ENCODE data around the gene HPCA.
"Not testable (repeated sequence)": the region's sequence is repeated elsewhere in the genome, so short reads cannot be mapped to it uniquely, and the experiment has no call there.

The HPCA gene

GRCh38 chr1:32902535-32902920, 16.2 kb downstream of the HPCA start:
- DNase-seq (ENCODE audit: low read depth) = no peak

GRCh38 chr1:32903991-32904785, 17.9 kb downstream of the HPCA start:
- no peak for DNase-seq (ENCODE audit: low read depth)

- DNase-seq (ENCODE audit: low read depth) = no peak
Observed at GRCh38 chr1:32904797-32905196, 18.5 kb downstream of the HPCA start.

- not testable (repeated sequence) for DNase-seq (ENCODE audit: low read depth)
Observed at GRCh38 chr1:32905588-32905987, 19.3 kb downstream of the HPCA start.

GRCh38 chr1:32906654-32907053, 20.4 kb downstream of the HPCA start:
- DNase-seq (ENCODE audit: low read depth) = no peak

- no peak for DNase-seq (ENCODE audit: low read depth)
Observed at GRCh38 chr1:32907435-32907834, 21.1 kb downstream of the HPCA start.

GRCh38 chr1:32910319-32910718, 24.0 kb downstream of the HPCA start:
- no peak for DNase-seq (ENCODE audit: low read depth)

- DNase-seq (ENCODE audit: low read depth) = no peak
Observed at GRCh38 chr1:32915766-32916706, 29.7 kb downstream of the HPCA start.

- DNase-seq (ENCODE audit: low read depth) = no peak
Observed at GRCh38 chr1:32917521-32917920, 31.2 kb downstream of the HPCA start.

GRCh38 chr1:32918179-32918578, 31.9 kb downstream of the HPCA start:
- DNase-seq (ENCODE audit: low read depth) = no peak

GRCh38 chr1:32919811-32920733, 33.8 kb downstream of the HPCA start:
- no peak for DNase-seq (ENCODE audit: low read depth)

- no peak for DNase-seq (ENCODE audit: low read depth)
Observed at GRCh38 chr1:32920833-32921232, 34.5 kb downstream of the HPCA start.

- DNase-seq (ENCODE audit: low read depth) = no peak
Observed at GRCh38 chr1:32924881-32925344, 38.6 kb downstream of the HPCA start.

GRCh38 chr1:32925403-32926162, 39.3 kb downstream of the HPCA start:
- no peak for DNase-seq (ENCODE audit: low read depth)

GRCh38 chr1:32926562-32926961, 40.3 kb downstream of the HPCA start:
- DNase-seq (ENCODE audit: low read depth) = no peak

GRCh38 chr1:32927441-32927840, 41.1 kb downstream of the HPCA start:
- DNase-seq (ENCODE audit: low read depth) = no peak

- no peak for DNase-seq (ENCODE audit: low read depth)
Observed at GRCh38 chr1:32928285-32928684, 42.0 kb downstream of the HPCA start.

- DNase-seq (ENCODE audit: low read depth) = no peak
Observed at GRCh38 chr1:32928715-32929114, 42.4 kb downstream of the HPCA start.

- DNase-seq (ENCODE audit: low read depth) = no peak
Observed at GRCh38 chr1:32929366-32929765, 43.1 kb downstream of the HPCA start.

GRCh38 chr1:32931760-32932159, 45.5 kb downstream of the HPCA start:
- DNase-seq (ENCODE audit: low read depth) = no peak

GRCh38 chr1:32933742-32934322, 47.5 kb downstream of the HPCA start:
- DNase-seq (ENCODE audit: low read depth) = no peak
